ENCODE measurements around the gene REELD1.

Gene REELD1

GRCh38 chr4:146265950-146266490 lies 51.7 kb downstream of the REELD1 start:
- no peak overlapping the region for H3K4me3 ChIP-seq (ENCODE audit: low read depth, low read length)

DNA sequence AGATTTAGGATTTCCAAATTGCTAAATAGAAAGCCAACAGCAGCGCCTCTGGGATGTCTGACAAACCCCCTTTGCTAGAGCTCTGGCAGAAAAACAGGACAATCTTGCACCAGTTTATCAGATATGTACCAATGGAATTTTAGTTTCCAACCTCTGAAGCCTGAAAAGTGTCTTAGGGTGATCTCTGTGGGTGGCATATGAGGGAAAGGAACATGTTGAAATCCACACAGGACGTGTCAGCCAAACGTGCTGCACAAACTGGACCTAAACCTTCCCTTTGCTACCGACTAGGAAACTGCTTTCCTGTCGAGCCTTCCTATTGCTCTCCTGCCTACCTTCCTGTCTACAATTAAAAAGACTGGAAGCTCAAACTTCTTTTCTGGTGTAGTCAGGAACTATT lies 53.5 kb downstream of the REELD1 start:
- H3K4me3 ChIP-seq (ENCODE audit: low read depth, low read length), result no peak overlapping the region

GRCh38 chr4:146269228-146269653 lies 54.9 kb downstream of the REELD1 start:
- H3K4me3 ChIP-seq (ENCODE audit: low read depth, low read length), result no peak overlapping the region

- no peak overlapping the region for H3K4me3 ChIP-seq (ENCODE audit: low read depth, low read length)
These were observed 57.1 kb downstream of the REELD1 start for GRCh38 chr4:146271466-146271865.

DNA sequence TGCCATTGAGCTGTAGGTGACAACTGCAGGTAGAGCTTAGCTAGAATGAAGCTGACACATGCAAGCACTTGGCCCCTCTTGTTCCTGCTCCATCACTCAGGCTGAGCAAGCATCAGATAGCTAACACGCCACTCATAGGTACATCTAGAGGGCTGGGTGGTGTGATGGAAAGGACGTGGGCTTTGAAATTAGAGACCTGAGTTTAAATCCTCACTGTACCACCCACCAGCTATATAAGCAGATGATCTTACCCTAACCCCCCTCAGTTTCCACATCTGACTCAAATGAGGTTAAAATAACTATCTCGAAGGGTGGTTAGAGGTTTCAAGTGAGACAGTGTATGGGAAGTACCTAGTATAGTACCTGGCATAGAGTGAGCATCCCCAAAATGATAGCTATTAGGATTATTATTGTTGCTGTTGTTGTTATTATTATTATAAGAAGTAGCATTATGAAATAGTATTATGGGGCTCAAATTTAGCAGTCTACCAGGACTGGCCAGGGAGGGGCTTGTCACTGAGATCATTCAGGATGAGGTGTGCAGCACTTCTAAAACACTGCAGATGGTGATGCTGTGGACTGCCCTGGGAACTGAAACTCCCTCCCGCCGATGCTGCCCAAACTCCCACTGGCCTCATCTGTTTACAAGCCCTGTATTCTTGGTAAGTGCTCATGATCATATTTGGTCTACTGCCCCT lies 59.0 kb downstream of the REELD1 start:
- no peak overlapping the region for H3K4me3 ChIP-seq (ENCODE audit: low read depth, low read length)

GRCh38 chr4:146274774-146275173 lies 60.4 kb downstream of the REELD1 start:
- H3K4me3 ChIP-seq (ENCODE audit: low read depth, low read length), result no peak overlapping the region

GRCh38 chr4:146275370-146275769 lies 61.0 kb downstream of the REELD1 start:
- H3K4me3 ChIP-seq (ENCODE audit: low read depth, low read length), result no peak overlapping the region

DNA sequence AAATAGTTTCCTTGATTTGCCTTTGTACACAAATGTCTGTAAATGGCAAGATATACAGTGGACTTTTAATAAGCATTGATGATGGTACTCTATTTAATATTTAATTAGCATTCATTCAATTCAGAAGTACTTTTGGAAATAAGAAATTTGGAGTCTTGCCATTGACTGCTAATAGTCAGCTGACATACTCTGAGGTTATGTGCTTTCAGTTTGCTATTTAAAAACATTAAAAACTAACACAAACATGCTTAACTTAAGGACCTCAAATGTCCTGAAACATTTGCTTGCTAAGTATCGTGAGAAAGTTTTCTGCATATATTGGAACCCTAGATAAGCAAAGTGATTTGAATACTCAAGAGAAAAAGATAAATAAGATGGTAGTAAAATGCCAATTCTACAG lies 64.6 kb downstream of the REELD1 start:
- H3K4me3 ChIP-seq (ENCODE audit: low read depth, low read length), result no peak overlapping the region

Measured in iPS-11a (cell line).